Kasumi-1 (cell line): ENCODE measurements around the gene TTLL3.
"Not testable (repeated sequence)": the region's sequence is repeated elsewhere in the genome, so short reads cannot be mapped to it uniquely, and the experiment has no call there.

Experiments
- DNase-seq, 2 experiments: peaks; one replicate each; lab custom pipeline; 2025; lab: John Stamatoyannopoulos, UW

Gene TTLL3

GRCh38 chr3:9866639-9867038, 56.6 kb downstream of the TTLL3 start:
- DNase-seq: no peak

GRCh38 chr3:9867106-9867505, 57.0 kb downstream of the TTLL3 start:
- DNase-seq: no peak

GRCh38 chr3:9869955-9870354, 59.9 kb downstream of the TTLL3 start:
- no peak for DNase-seq

- no peak for DNase-seq
Measured at GRCh38 chr3:9870978-9871377, 60.9 kb downstream of the TTLL3 start.

- not testable (repeated sequence) for DNase-seq
Measured at GRCh38 chr3:9872067-9872466, 62.0 kb downstream of the TTLL3 start.

GRCh38 chr3:9875448-9875847, 65.4 kb downstream of the TTLL3 start:
- DNase-seq: no peak

- DNase-seq: not testable (repeated sequence)
Measured at GRCh38 chr3:9876255-9876654, 66.2 kb downstream of the TTLL3 start.

GRCh38 chr3:9876991-9877390, 66.9 kb downstream of the TTLL3 start:
- no peak for DNase-seq

- no peak for DNase-seq
Measured at GRCh38 chr3:9878700-9879099, 68.6 kb downstream of the TTLL3 start.

- DNase-seq: no peak
Measured at GRCh38 chr3:9879830-9880549, 69.9 kb downstream of the TTLL3 start, which contains the start of gene CIDEC. Gene CIDEC, minus strand, starts transcription at chr3:9880253. Its CDS starts 1,767 bp downstream, at chr3:9878486.

GRCh38 chr3:9881441-9881840, 71.4 kb downstream of the TTLL3 start:
- no peak for DNase-seq

GRCh38 chr3:9883706-9884554, 73.9 kb downstream of the TTLL3 start:
- DNase-seq: no peak

- no peak for DNase-seq
Measured at GRCh38 chr3:9884555-9885165, 74.6 kb downstream of the TTLL3 start.
